HG03457 (cell line): ENCODE measurements around the gene DGCR8.

Experiments
- ATAC-seq: cut with Tn5 transposase; IDR thresholded peaks from one replicate; pipeline ENCODE4 v1.9.1; 2021; ENCODE audit warnings: moderate number of reproducible peaks; ENCODE audit not compliant: unreplicated experiment

The DGCR8 gene

DNA sequence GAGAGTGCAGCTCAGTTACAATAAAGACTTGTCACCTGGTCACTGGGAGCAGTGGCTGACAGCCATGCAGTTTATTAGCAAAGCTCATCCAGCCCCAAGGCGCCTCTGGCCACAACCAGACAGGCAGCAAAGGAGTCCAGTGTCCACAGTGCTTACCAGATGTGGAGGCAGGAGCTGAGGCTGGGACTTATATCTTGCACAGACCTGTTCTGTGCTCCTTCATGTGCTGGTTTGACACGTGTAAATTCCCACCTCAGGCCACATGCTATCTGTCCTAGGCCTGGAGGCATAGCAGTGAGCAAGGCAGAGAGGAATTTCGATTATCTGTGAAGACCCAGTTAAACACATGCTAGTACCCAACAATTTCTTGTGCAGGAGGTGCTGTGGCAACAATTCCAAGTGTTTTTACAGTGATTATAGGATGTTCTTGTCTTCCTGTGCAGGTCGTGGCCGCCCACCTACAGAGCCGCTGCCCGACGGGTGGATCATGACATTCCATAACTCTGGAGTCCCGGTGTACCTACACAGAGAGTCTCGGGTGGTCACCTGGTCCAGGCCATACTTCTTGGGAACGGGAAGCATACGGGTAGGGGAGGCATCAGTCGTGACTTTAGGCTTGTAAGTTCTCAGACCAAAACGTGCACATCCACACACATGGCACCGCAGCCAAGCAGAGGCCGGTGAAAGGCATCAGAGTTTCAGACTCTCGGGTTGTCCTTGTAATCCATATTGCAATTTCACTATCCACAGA lies 9.4 kb downstream of the DGCR8 start:
- ATAC-seq, result no peak

GRCh38 chr22:20089977-20090729 lies 10.1 kb downstream of the DGCR8 start:
- no peak for ATAC-seq

GRCh38 chr22:20090730-20091240 lies 10.7 kb downstream of the DGCR8 start:
- no peak for ATAC-seq

- ATAC-seq, result no peak
Measured at GRCh38 chr22:20091690-20092476, 11.8 kb downstream of the DGCR8 start.

- ATAC-seq, result no peak
Measured at GRCh38 chr22:20092477-20092854, 12.4 kb downstream of the DGCR8 start.

DNA sequence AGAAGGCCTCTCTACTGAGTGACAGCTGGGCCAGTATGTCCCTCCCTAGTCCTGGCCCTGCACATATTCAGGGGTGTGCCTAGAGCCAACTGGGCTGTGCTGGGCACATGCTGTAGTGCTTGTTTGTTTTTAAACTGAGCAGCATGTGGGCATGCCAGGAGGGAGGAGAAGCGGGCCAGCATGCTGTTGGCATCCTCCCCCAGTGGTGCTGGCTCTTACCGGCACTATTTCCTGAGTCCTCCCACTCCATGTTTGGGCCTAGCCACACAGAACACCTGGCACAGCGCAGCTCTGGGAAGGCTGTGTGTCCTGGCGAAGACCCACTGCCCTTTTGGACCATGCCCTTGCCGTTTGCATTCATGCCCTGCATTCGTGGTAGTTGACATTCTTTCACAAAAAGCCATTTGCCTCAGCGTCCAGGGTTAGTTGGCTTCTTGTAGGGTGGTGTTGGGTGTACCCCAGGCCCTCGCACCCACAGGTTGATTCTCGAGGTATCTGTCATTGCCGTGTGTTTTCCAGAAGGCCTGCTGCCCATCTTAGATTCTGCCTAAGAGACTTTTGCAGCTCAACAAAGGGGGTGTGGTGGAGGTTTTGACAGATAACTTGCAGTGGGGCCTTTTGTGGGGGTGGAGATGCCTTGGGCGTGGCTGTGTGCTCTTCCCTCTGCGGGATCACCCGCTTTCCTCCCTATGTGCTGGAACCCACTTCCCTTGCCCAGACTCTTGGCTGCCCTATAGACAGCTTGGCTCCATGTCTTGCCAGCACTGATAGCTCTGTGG lies 13.6 kb downstream of the DGCR8 start:
- ATAC-seq, result no peak

DNA sequence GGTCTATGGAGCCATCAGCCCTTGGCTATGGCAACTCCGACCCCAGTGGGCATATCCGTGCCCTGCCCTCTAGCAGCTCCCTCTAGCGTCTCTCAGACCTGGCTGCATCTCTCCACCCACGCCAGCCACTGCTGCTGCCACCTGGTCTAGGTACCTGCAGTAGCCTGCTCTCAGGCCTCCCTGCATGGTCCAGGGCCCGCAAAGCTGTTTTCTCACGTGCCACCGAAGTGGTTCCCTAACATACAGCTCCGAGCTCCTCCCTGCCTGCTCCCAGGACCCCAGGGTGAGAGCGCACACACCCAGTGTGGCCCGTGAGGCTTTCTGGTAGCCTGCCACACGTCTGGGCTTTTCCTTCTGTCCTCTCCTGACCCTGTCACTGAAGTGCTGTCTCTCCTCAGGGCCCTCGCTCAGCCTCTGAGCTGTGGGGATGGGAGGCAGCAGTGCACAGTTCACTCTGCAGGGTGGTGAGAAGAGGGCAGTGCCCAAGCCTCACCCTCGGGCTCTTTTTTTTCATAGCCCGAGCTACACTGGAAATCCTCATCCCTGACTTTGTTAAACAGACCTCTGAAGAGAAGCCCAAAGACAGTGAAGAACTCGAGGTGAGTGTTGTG lies 14.3 kb downstream of the DGCR8 start:
- no peak for ATAC-seq

DNA sequence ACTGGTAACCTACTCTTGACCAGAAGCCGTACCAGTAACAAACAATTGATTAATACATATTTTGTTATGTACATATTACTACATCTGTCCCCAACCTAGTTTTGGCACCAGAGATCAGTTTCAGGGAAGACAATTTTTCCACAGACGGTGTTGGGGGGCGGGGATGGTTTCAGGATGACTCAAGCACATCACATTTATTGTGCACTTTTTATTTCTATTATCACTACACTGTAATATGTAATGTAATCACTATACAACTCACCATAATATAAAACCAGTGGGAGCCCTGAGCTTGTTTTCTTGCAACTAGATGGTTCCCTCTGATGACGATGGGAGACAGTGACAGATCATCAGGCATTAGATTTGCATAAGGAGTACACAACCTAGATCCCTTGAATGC lies 15.5 kb downstream of the DGCR8 start:
- ATAC-seq, result no peak

DNA sequence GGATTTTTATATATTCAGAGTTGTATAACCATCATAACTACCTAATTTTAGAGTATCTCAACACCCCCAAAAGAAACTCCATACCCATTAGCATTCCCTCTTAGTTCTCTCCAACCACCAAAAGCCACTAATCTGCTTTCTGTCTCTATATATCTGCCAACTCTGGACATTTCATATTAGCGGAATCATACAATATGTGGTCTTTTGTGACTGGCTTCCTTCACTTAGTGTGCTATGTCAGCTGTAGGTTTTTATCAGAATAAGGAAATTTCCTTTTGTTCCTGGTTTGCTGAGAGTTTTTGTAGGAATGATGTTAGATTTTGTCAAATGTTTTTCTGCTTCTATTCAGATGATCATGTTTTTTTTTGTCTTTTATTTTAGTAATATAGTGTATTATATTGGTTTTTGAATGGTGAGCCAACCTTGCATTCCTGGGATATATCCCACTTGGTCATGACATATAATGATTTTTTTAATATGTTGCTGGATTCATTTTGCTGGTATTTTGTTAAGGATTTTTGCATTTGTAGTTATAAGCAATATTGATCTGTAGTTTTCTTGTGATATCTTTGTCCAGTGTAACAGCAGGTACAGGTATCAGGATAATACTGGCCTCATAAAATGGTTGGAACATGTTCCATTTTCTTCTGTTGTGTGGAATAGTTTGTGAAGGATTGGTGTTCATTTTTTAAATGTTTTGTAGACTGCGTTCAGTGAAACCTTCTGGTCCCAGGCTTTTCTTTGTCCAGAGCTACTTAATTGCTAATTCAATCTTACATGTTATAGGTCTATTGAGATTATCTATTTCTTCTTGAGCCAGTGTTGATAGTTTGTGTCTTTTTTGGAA lies 16.8 kb downstream of the DGCR8 start:
- no peak for ATAC-seq

- no peak for ATAC-seq
Measured at GRCh38 chr22:20099099-20099711, 19.2 kb downstream of the DGCR8 start.

- ATAC-seq, result no peak
Measured at GRCh38 chr22:20101638-20102037, 21.6 kb downstream of the DGCR8 start.

- ATAC-seq, result no peak
Measured at GRCh38 chr22:20102203-20102780, 22.3 kb downstream of the DGCR8 start.

GRCh38 chr22:20105456-20106204 lies 25.6 kb downstream of the DGCR8 start:
- ATAC-seq, result no peak

- no peak for ATAC-seq
Measured at GRCh38 chr22:20106205-20106848, 26.3 kb downstream of the DGCR8 start.

DNA sequence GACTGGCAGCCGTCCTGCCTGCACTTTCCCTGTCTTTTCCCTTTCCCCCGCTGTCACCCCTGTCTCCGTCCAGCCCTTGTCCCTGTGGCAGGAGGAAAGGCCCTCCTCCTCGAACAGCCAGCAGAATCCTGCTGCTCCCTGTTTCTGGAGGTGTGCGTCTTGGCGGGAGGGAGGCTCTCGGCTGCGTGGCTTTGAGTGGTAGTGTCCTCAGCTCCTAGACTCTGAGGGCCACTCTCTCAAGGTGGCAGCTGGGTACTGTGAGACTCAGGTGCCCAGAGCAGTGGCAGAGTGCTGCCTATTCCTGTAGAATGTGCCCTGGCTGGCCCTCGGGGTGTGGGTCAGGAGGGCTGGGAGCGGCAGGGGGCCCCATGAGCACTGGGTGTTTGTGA lies 26.8 kb downstream of the DGCR8 start:
- ATAC-seq, result no peak

- ATAC-seq, result no peak
Measured at GRCh38 chr22:20107471-20107901, 27.4 kb downstream of the DGCR8 start.
